ENCODE results near the gene PET100.

PET100 gene, protein sequence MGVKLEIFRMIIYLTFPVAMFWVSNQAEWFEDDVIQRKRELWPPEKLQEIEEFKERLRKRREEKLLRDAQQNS

DNA sequence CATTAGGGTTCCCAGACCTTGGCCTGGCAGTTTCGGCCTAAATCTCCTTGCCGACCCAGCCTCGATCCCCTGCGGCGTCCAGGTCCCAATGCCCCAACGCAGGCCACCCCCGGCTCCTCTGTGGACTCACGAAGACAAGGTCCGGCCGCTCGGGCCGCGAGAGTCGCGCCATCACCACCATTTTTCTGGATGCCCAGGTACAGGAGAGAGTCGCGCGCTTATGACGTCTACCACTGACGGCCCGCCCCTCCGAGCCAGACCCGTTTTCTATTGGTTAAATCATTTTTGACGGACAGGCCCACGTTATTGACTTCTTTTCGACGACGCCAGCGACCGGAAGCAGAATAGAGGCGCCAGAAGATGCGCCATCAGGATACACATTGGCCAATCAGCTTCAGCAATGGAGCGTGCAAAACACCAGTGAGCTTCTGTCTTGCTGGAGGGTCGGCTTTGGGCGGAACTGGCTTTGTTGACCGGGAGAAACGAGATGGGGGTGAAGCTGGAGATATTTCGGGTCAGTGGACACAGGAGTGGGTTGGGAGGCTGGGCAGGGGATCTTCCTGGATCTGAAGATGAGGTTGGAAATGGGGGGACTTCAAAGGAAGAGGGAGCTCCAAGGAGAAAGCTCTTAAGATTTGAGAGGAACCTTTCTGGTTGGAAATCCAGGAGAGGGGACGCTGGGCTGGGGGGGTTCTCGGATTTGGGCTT, at the start of gene PET100, which contains the start of gene XAB2:
Gene PET100, plus strand, starts transcription at position 447 of the 708 bp plus-strand sequence. Its CDS starts 41 bp downstream, at position 488.
Gene XAB2, minus strand, starts transcription at position 199 of the 708 bp plus-strand sequence. Its CDS starts 18 bp downstream, at position 181.
- DNase-seq (ENCODE audit: low read depth), result peak; percentile 99

DNA sequence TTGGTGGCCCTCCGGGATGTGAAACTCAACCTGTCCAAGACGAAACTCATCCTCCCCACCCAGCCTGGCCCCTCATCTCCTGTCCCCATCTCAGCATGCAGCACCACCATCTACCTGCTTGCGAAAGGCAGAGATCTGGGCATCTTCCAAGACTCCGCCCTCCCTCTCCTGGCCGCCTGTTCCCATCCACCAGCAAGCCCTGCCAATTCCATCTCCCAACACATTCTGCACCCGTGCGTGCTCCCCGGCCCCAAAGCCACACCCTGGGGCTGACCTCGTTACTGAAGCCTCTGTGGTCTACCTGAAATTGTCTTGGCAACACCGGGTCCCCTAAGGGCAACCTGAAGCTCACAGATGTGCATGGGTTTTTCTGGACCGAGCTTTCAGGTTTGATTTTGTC, 47.1 kb upstream of the PET100 start:
- no peak for DNase-seq (ENCODE audit: low read depth)

DNA sequence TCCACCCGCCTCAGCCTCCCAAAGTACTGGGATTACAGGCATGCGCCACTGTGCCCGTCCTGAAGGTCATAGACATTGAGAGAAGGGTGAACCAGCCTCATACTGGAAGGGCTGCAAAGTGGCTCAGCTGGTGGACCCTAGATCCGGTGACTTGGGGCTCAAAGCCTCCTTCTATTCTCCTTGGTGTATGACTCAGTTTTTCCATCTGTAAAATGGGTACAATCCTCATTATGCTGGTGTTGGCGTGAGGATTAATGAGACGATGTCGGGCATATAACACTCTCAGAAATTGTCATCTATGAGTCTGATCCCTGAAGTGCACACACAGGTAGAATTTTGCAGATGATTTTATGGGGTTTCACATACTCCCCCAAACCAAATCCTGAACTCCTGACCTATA, 39.8 kb upstream of the PET100 start:
- no peak for DNase-seq (ENCODE audit: low read depth)

- DNase-seq (ENCODE audit: low read depth), result no peak
These were observed 39.3 kb upstream of the PET100 start for GRCh38 chr19:7590256-7590655.

DNA sequence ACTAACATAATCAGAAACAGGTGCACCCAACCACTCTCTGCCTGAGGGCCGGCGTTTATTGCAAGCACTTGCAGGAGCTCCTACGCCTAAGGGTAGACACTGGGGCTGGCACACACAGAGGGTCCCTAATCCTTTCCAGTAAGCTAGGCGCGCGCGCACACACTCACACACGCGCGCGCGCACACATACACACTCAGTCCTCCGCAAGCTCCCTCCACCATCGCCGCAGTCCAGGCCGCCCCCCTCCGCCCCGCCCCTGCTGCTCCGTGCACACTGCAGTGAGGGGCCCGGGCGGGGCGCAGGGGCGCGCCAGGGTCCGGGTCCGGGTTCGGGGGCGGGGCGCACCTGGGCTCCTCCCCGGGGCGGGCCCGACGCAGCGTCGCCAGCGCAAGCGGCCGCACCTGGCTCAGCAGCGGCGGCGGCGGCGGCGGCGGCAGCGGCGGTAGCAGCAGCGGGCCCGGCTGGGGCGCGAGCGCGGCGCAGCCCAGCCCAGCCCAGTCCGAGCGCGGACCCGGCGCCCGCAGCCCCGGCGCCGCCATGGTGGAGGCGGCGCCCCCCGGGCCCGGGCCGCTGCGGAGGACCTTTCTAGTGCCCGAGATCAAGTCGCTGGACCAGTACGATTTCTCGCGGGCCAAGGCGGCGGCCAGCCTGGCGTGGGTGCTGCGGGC, 34.0 kb upstream of the PET100 start, which contains the start of gene CAMSAP3:
Gene CAMSAP3, plus strand, starts transcription at position 398 of the 668 bp plus-strand sequence. Its CDS starts 140 bp downstream, at position 538.
- no peak for DNase-seq (ENCODE audit: low read depth)

DNA sequence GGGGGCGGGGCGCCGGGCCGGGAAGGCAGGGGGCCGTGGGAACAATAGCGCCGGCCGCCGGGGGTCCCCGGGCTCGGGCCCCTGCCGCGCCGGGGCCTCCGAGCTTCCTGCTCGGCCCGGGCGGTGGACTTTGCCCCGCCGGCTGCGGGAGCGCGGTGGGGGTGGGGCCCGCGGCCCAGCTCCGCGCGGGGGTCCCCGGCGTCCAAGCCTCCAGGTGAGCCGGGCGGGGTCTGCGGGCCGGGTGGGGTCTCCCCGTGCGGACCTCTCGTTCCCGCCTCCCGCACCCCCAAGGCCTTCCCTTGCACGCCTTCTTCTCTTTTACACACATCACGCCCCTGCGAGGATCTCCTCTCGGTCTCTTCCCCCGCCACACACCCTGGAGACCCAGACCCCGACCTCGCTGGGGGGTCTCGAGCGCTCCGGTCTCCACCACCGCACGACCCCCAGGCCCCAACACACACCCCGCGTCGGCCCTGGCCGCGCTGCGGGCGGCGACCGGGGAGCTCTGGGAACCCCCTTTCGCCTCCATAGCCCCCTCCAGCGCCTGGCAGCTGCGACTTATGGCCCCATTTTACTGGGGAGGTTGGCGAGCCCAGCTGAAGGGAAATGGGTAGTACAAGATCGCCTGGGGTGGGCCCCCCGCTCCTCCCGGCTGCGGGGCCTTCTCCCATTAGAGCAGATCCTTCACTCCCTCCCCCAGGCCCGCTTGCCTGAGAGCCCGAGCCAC, 33.2 kb upstream of the PET100 start:
- DNase-seq (ENCODE audit: low read depth), result no peak

GRCh38 chr19:7597689-7598088, 31.9 kb upstream of the PET100 start:
- peak; percentile 18 for DNase-seq (ENCODE audit: low read depth)

GRCh38 chr19:7598180-7598579, 31.4 kb upstream of the PET100 start:
- no peak for DNase-seq (ENCODE audit: low read depth)

- DNase-seq (ENCODE audit: low read depth), result no peak
These were observed 28.9 kb upstream of the PET100 start for GRCh38 chr19:7600721-7601120.

DNA sequence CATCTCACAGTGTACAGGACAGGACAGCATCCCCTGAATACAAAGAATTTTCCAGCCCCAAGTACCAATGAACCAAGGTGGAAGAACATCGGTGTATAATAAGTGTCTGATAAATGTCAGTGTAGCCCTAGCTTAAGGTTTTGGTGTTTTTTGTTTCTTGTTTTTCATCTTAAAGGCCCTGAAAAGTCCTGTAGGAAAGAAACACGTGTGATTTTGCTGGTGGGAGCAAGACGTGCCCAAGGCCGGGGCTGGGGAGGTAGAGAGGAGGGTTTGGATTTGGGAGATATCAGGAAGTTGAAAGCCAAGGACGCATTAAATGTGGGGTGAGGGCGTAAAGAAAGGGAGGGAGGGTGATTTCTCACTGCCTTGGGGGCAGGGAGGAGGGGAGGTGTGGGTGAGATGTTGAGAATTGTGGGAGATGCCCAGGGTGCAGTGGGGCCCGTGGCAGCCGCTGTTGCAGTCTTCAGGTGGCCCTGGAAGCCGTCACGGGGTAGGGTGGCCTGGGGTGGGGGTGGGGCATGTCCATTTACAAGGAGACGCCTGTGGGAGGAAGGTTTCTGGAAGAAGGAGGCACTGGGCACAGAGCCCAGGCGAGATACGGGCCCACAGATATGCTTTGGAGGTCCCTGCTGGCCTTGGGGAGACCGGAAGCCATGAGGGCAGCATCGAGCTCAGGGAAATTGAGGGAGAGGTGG, 27.2 kb upstream of the PET100 start:
- DNase-seq (ENCODE audit: low read depth), result no peak

- no peak for DNase-seq (ENCODE audit: low read depth)
These were observed 26.6 kb upstream of the PET100 start for GRCh38 chr19:7602935-7603497.

DNA sequence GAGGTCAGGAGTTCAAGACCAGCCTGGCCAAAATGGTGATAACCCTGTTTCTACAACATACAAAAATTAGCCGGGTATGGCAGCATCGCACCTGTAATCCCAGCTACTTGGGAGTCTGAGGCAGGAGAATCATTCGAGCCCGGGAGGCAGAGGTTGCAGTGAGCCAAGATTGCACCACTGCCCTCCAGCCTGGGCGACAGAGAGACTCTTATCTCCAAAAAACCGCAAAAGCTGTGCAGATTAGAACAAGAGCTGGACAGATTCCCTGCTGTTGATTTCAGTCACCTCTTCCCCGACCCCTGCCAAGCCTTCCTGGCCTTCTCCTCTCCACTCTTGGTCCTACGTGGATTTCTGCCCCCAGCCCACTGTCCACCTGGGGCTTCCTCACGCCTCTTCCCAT, 25.7 kb upstream of the PET100 start:
- no peak for DNase-seq (ENCODE audit: low read depth)

DNA sequence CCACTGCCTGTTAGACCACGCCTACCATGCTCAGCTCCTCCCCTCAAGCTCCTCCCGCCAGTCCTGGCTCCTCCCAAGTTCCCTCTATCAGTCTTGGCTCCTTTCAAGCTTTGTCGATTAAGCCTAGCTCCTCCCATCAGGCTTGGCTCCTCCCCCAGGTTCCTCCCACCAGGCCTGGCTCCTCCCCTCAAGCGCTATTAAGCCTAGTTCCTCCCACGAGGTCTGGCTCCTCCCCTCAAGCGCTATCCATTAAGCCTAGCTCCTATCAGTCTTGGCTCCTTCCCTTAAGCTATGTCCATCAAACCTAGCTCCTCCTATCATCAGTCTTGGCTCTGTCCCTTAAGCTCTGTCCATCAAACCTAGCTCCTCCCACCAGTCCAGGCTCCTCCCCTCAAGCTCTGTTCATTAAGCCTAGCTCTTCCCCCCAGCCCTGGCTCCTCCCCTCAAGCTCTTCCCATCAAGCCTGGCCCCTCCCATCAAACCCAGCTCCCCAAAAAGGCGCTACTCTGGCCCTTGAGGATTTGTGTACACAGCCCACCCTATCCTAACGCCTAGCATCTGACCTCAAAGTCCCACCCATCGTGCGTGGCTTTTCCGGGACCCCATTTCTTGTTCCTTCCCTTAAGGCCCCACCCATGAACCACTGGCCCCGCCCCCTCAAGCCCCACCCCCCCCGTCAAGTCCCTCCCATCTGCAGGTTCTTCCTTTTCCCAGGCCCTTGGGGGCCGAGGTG, 23.9 kb upstream of the PET100 start:
- peak; percentile 60 for DNase-seq (ENCODE audit: low read depth)

GRCh38 chr19:7606289-7606688, 23.3 kb upstream of the PET100 start:
- DNase-seq (ENCODE audit: low read depth), result no peak

- no peak for DNase-seq (ENCODE audit: low read depth)
These were observed 22.2 kb upstream of the PET100 start for GRCh38 chr19:7607212-7607873.

DNA sequence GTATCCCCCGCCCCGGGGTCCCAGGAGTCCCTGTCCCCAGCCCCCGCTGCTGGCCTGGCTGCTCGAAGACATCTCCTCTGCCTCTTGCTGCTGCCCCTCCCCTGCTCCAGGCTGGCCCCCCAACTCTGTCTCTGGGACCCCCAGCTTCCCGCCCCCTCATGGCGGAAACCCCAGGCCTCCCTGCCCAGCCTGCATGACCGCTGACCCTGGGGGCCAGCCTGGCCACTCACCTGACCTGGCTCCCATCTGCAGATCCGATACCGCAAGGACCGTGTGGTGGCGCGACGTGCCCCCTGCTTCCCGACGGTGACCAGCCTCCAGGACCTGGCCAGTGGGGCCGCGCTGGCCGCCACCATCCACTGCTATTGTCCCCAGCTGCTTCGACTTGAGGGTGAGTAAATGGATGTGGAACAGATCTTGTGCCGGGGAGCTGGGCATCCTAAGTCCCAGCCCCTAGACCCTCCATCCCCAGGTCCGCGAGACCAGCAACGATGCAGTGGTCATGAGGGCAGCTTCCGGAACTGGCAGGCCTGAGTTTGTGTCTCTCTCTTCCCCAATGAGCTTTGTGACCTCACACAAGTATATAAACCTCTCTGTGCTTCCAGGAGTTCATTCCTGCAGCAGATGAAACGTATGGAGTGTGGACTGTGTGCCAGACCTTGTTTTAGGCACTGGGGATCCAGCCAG, 21.6 kb upstream of the PET100 start:
- DNase-seq (ENCODE audit: low read depth), result no peak

DNA sequence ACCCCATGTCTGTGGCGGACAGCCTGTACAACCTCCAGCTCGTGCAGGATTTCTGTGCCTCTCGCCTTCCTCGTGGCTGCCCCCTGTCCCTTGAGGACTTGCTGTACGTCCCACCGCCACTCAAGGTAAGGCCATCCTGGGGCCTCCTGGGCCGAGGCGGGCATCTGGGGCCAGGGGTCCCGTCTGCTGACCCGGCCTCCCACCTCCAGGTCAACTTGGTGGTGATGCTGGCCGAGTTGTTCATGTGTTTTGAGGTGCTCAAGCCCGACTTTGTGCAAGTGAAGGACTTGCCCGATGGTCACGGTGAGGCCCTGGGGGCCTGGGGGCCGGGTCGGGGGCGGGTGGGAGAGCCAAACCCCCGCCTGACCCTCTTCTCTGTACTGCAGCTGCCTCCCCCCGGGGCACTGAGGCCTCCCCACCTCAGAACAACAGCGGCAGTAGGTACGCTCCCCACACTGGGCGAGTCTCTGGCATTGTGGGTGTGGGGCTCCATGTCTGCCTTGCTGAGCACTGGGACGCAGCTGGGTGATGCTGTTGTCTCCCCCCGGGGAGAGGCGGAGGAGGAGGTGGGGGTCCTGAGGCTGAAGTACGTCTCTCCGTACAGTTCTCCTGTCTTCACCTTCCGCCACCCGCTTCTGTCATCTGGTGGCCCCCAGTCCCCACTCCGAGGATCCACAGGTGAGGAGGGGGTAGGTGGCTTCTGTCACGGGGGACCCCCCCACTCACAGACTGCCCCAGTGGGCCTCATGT, 18.9 kb upstream of the PET100 start:
- no peak for DNase-seq (ENCODE audit: low read depth)

DNA sequence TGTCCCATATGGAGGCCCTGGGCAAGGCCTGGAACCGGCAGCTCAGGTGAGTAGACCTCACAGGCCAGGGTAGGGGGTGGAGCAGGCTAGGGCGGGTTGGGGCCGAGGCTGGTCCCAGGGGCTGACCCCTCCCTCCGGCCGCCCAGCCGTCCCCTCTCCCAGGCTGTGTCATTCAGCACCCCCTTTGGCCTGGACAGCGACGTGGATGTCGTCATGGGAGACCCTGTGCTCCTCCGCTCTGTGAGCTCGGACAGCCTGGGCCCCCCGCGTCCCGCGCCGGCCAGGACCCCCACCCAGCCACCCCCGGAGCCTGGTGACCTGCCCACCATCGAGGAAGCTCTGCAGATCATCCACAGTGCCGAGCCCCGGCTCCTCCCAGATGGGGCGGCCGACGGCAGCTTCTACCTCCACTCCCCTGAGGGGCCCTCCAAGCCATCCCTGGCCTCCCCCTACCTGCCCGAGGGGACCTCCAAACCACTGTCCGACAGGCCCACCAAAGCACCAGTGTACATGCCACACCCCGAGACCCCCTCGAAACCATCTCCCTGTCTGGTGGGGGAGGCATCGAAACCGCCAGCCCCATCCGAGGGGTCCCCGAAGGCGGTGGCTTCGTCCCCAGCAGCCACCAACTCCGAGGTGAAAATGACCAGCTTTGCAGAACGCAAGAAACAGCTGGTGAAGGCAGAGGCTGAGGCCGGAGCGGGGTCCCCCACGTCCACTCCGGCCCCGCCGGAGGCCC, 17.9 kb upstream of the PET100 start:
- DNase-seq (ENCODE audit: low read depth), result no peak

Measured in ELR (cell line).